ENCODE data around the gene KLK7.

The KLK7 gene

GRCh38 chr19:51019544-51019925 lies 35.8 kb upstream of the KLK7 start, which contains the start of gene KLK10:
Gene KLK10, minus strand, starts transcription at chr19:51019709. Its CDS starts 579 bp downstream, at chr19:51019130.
- no peak for TF ChIP-seq FOXP2 (optimal IDR thresholded peaks at IDR 0.05; ENCODE audit: borderline replicate concordance, extremely low read depth, extremely low read length, insufficient read depth)
- TF ChIP-seq SIN3A (IDR thresholded peaks at IDR 0.05; ENCODE audit: borderline replicate concordance, insufficient read depth, low read length) = no peak
- TF ChIP-seq TAF1 (IDR thresholded peaks at IDR 0.05; ENCODE audit: borderline replicate concordance, insufficient read depth, low read length) = no peak
- no peak for TF ChIP-seq POLR2AphosphoS5 (IDR thresholded peaks at IDR 0.05; ENCODE audit: low read depth, low read length)
- TF ChIP-seq REST (IDR thresholded peaks at IDR 0.05; ENCODE audit: insufficient read depth in 1 of 2, low read depth in 2 of 2, low read length in 2 of 2) = no peak

GRCh38 chr19:51018745-51019543 lies 35.2 kb upstream of the KLK7 start:
- TF ChIP-seq SIN3A (IDR thresholded peaks at IDR 0.05; ENCODE audit: borderline replicate concordance, insufficient read depth, low read length) = no peak
- no peak for TF ChIP-seq REST (IDR thresholded peaks at IDR 0.05; ENCODE audit: insufficient read depth in 1 of 2, low read depth in 2 of 2, low read length in 2 of 2)
- TF ChIP-seq TAF1 (IDR thresholded peaks at IDR 0.05; ENCODE audit: borderline replicate concordance, insufficient read depth, low read length) = no peak
- TF ChIP-seq FOXP2 (optimal IDR thresholded peaks at IDR 0.05; ENCODE audit: borderline replicate concordance, extremely low read depth, extremely low read length, insufficient read depth) = no peak
- TF ChIP-seq POLR2AphosphoS5 (IDR thresholded peaks at IDR 0.05; ENCODE audit: low read depth, low read length) = no peak

GRCh38 chr19:51016798-51017683 lies 33.3 kb upstream of the KLK7 start:
- TF ChIP-seq TAF1 (IDR thresholded peaks at IDR 0.05; ENCODE audit: borderline replicate concordance, insufficient read depth, low read length) = no peak
- no peak for TF ChIP-seq POLR2AphosphoS5 (IDR thresholded peaks at IDR 0.05; ENCODE audit: low read depth, low read length)

GRCh38 chr19:51015691-51016267 lies 32.1 kb upstream of the KLK7 start:
- no peak for TF ChIP-seq REST (IDR thresholded peaks at IDR 0.05; ENCODE audit: insufficient read depth in 1 of 2, low read depth in 2 of 2, low read length in 2 of 2)

- TF ChIP-seq SIN3A (IDR thresholded peaks at IDR 0.05; ENCODE audit: borderline replicate concordance, insufficient read depth, low read length) (no peak), FOXP2 (optimal IDR thresholded peaks at IDR 0.05; ENCODE audit: borderline replicate concordance, extremely low read depth, extremely low read length, insufficient read depth) (no peak)
Observed at GRCh38 chr19:51014242-51014641, 30.5 kb upstream of the KLK7 start.
